Natural killer cell (primary cell): ENCODE results near the gene C12orf56. TPM values are rescaled to one million over a fixed set of nuclear protein-coding genes. Genes with fewer than 3 reads are reported as not detected.
"Not testable (repeated sequence)": the region's sequence is repeated elsewhere in the genome, so short reads cannot be mapped to it uniquely, and the experiment has no call there.

Source experiments
- ATAC-seq, 3 donors: fragments of 150-1000 bp in 2 of 3; fragments of 200-7000 bp in 1 of 3; cut with Tn5 transposase; 1 replicate in 1 of 3; 2 replicates in 2 of 3; pipeline ENCODE4 v1.10.0; 2021; ENCODE audit warnings: mild to moderate bottlenecking in 2 of 3, moderate library complexity in 2 of 3
- DNase-seq, 2 donors: peaks; one replicate each; pipeline versions ENCODE4 v3.0.0 to v3.0.0-alpha.2; 2013 to 2021; ENCODE audit warnings: mixed read lengths in 1 of 2
- H3K27ac ChIP-seq: one replicate; pipeline ENCODE4 v1.5.1; 2013; ENCODE audit warnings: mild to moderate bottlenecking, low read length
- H3K27me3 ChIP-seq: one replicate; pipeline ENCODE4 v1.6.1; 2013; ENCODE audit warnings: low read length; ENCODE audit not compliant: control insufficient read depth, insufficient read depth
- H3K36me3 ChIP-seq: one replicate; pipeline ENCODE4 v1.6.1; 2013; ENCODE audit warnings: low read length; ENCODE audit not compliant: control insufficient read depth, insufficient read depth
- H3K4me1 ChIP-seq: one replicate; pipeline ENCODE4 v1.6.1; 2013; ENCODE audit warnings: low read length; ENCODE audit not compliant: control insufficient read depth, insufficient read depth
- H3K4me3 ChIP-seq: one replicate; pipeline ENCODE4 v1.5.1; 2013; ENCODE audit warnings: low read length
- H3K9me3 ChIP-seq: one replicate; pipeline ENCODE4 v1.6.1; 2013; ENCODE audit warnings: low read length; ENCODE audit not compliant: control insufficient read depth, insufficient read depth
- H3K27ac Mint-ChIP-seq, 2 donors: one replicate each; pipeline ENCODE4 v1.8.0; 2022; ENCODE audit warnings: mild to moderate bottlenecking in 2 of 2, mixed read lengths in 2 of 2, moderate library complexity in 1 of 2
- H3K27me3 Mint-ChIP-seq, 2 donors: one replicate each; pipeline ENCODE4 v1.8.0; 2022; ENCODE audit warnings: low read depth in 2 of 2, mixed read lengths in 2 of 2
- H3K36me3 Mint-ChIP-seq: one replicate; pipeline ENCODE4 v1.8.0; 2022; ENCODE audit warnings: mixed read lengths
- H3K4me1 Mint-ChIP-seq, 2 donors: one replicate each; pipeline ENCODE4 v1.8.0; 2022; ENCODE audit warnings: mixed read lengths in 2 of 2
- H3K4me3 Mint-ChIP-seq: one replicate; pipeline ENCODE4 v1.8.0; 2022; ENCODE audit warnings: mild to moderate bottlenecking, moderate library complexity, mixed read lengths
- H3K9me3 Mint-ChIP-seq, 2 donors: one replicate each; pipeline ENCODE4 v1.8.0; 2022; ENCODE audit warnings: mixed read lengths in 2 of 2
- WGBS: methylation state at CpG from one replicate; pipeline ENCODE4 v1.1.7; 2013; ENCODE audit warnings: missing lambda C conversion rate; ENCODE audit not compliant: insufficient coverage; 5-methylcytosine and 5-hydroxymethylcytosine counted together
- intact Hi-C: fragments of 100-400 bp; cut with micrococcal nuclease; formaldehyde crosslinking; loops from one replicate; pipeline ENCODE4 v1.14.2; 2022
- total RNA-seq, 4 donors: library from RNA; stranded (reverse); fragments of 120-200 nt in 1 of 4; gene quantifications; one replicate each; pipeline versions ENCODE4 v1.2.3 to v1.2.4, GENCODE V29; 2013 to 2022
- TF ChIP-seq, protein P1 (sequence below): fragments of 200-600 bp; IDR thresholded peaks from one replicate; pipeline ENCODE4 v1.8.0; 2022; ENCODE audit warnings: antibody characterized with exemption

Gene C12orf56
- total RNA-seq, 3 donors from 2014 or later (not counting 1 experiment from before 2014, with no cell fraction given), result not detected

DNA sequence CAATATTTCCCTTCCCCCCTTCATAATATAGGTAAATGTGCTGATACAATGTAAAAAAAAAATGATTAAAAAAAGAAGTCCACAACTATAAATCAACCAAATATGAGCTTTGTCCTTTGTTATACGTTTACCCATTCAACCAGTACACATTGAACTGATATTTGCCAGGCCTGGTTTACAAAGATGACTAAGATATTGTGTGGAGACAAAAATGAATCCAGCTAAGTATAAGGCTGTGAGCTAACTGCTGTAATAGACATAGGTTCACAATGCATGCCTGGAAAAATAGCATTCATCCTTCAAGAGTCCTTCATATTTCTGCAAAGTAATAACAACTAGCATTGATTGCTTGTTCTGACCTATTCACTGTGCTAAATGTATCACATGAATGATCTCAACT, 6.9 kb downstream of the C12orf56 start:
- peaks cover 7 to 10% of the 10 kb centered on the region in 2 donors for H3K27me3 Mint-ChIP-seq
- peaks cover 2 to 7% of the 10 kb centered on the region in 2 donors for H3K9me3 Mint-ChIP-seq
- TF ChIP-seq, protein P1, sequence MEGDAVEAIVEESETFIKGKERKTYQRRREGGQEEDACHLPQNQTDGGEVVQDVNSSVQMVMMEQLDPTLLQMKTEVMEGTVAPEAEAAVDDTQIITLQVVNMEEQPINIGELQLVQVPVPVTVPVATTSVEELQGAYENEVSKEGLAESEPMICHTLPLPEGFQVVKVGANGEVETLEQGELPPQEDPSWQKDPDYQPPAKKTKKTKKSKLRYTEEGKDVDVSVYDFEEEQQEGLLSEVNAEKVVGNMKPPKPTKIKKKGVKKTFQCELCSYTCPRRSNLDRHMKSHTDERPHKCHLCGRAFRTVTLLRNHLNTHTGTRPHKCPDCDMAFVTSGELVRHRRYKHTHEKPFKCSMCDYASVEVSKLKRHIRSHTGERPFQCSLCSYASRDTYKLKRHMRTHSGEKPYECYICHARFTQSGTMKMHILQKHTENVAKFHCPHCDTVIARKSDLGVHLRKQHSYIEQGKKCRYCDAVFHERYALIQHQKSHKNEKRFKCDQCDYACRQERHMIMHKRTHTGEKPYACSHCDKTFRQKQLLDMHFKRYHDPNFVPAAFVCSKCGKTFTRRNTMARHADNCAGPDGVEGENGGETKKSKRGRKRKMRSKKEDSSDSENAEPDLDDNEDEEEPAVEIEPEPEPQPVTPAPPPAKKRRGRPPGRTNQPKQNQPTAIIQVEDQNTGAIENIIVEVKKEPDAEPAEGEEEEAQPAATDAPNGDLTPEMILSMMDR, result no peak
- ATAC-seq (no peak), DNase-seq (no peak)
- no peak overlapping the region for H3K27ac Mint-ChIP-seq
- H3K4me3 Mint-ChIP-seq, result no peak overlapping the region
- H3K4me1 ChIP-seq, result no peaks in the 10 kb centered on the region
- H3K36me3 ChIP-seq, result no peaks in the 10 kb centered on the region
- H3K4me1 Mint-ChIP-seq, result no peaks in the 10 kb centered on the region
- no peaks in the 10 kb centered on the region for H3K9me3 ChIP-seq
- no peak overlapping the region for H3K4me3 ChIP-seq
- intact Hi-C loops, result no loop called here
- peaks cover 10% of the 10 kb centered on the region for H3K36me3 Mint-ChIP-seq
- no peak overlapping the region for H3K27ac ChIP-seq
- no peaks in the 10 kb centered on the region for H3K27me3 ChIP-seq
- WGBS, result no CpG with 5 or more reads among the region's 1 CpG

GRCh38 chr12:64362721-64363305, 27.7 kb downstream of the C12orf56 start:
- DNase-seq (no peak), ATAC-seq (no peak)
- Mint-ChIP-seq H3K27me3 (no peaks in the 10 kb centered on the region), H3K36me3 (no peaks in the 10 kb centered on the region), H3K27ac (no peak overlapping the region), H3K9me3 (no peaks in the 10 kb centered on the region), H3K4me1 (no peaks in the 10 kb centered on the region), H3K4me3 (no peak overlapping the region)
- no peaks in the 10 kb centered on the region for H3K9me3 ChIP-seq
- H3K27me3 ChIP-seq, result no peaks in the 10 kb centered on the region
- WGBS, result 90% methylated on average over 4 of the region's 4 CpGs
- no peak overlapping the region for H3K4me3 ChIP-seq
- TF ChIP-seq, protein P1, result no peak
- intact Hi-C loops, result no loop called here
- H3K27ac ChIP-seq, result no peak overlapping the region
- H3K4me1 ChIP-seq, result no peaks in the 10 kb centered on the region
- H3K36me3 ChIP-seq, result no peaks in the 10 kb centered on the region

- ATAC-seq, H3K36me3 Mint-ChIP-seq, H3K4me3 Mint-ChIP-seq, H3K9me3 Mint-ChIP-seq, H3K4me3 ChIP-seq, H3K27ac Mint-ChIP-seq, H3K27me3 Mint-ChIP-seq, H3K9me3 ChIP-seq, H3K4me1 ChIP-seq, DNase-seq, H3K27me3 ChIP-seq, H3K27ac ChIP-seq, intact Hi-C loops, H3K36me3 ChIP-seq, H3K4me1 Mint-ChIP-seq: not testable (repeated sequence)
- 95% methylated on average over 2 of the region's 3 CpGs for WGBS
Measured at GRCh38 chr12:64361173-64361572, 29.4 kb downstream of the C12orf56 start.

DNA sequence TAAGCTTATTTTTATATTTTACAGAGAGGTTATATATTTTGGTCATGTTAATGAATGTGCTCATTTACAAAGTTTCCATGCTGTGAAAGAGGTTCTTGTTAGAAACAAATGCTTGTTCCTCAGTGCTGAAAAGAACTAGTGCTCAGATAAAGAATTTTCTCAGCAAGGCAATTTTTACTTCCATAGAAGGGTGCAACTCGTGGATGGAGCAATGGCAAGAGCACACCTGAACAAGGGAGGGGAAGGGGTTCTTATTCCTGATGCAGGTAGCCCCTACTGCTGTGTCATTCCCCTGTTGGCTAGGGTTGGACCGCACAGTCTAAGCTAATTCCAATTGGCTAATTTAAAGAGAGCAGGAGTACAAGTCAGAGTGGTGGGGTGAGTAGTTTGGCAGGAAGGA, 34.3 kb downstream of the C12orf56 start:
- ATAC-seq, intact Hi-C loops, H3K4me1 Mint-ChIP-seq: not testable (repeated sequence)

More for the DNA sequence above, 34.3 kb downstream of the C12orf56 start:
- H3K9me3 Mint-ChIP-seq, DNase-seq, H3K4me1 ChIP-seq, H3K27me3 Mint-ChIP-seq, H3K27me3 ChIP-seq, H3K4me3 ChIP-seq, H3K9me3 ChIP-seq, H3K36me3 ChIP-seq, H3K4me3 Mint-ChIP-seq, H3K27ac ChIP-seq, H3K27ac Mint-ChIP-seq, H3K36me3 Mint-ChIP-seq: not testable (repeated sequence)
- WGBS, result 82% methylated on average over 2 of the region's 2 CpGs
